ENCODE results near the gene ATP11A. TPM values are rescaled to one million over a fixed set of nuclear protein-coding genes. Genes with fewer than 3 reads are reported as not detected.
A peak's percentile ranks its signal among the peaks of the same experiment; 100 is the strongest.

ATP11A gene
- total RNA-seq, 1 donor from 2014 or later = 377 TPM

- H3K4me1 ChIP-seq = peaks cover 45% of the 10 kb centered on the region
- H3K27me3 ChIP-seq = no peaks in the 10 kb centered on the region
- no peak for TF ChIP-seq CTCF (IDR thresholded peaks at IDR 0.05)
- no peaks in the 10 kb centered on the region for H3K36me3 ChIP-seq
- H3K4me3 ChIP-seq = no peak overlapping the region
- no peak for ATAC-seq
- H3K27ac ChIP-seq = no peak overlapping the region
- DNase-seq = peak; percentile 38
- intact Hi-C loops (cut with DNase I) = no loop called here
- H3K9me3 ChIP-seq = no peaks in the 10 kb centered on the region
These were observed 38.7 kb downstream of the ATP11A start for GRCh38 chr13:112728375-112729126.

GRCh38 chr13:112729408-112729807 is 39.6 kb downstream of the ATP11A start:
- H3K9me3 ChIP-seq = no peaks in the 10 kb centered on the region
- H3K27me3 ChIP-seq = no peaks in the 10 kb centered on the region
- DNase-seq (peak; percentile 57), ATAC-seq (no peak)
- no peak overlapping the region for H3K27ac ChIP-seq
- intact Hi-C loops (cut with DNase I) = no loop called here
- no peaks in the 10 kb centered on the region for H3K36me3 ChIP-seq
- no peak overlapping the region for H3K4me3 ChIP-seq
- TF ChIP-seq CTCF (IDR thresholded peaks at IDR 0.05) = no peak
- peaks cover 46% of the 10 kb centered on the region for H3K4me1 ChIP-seq

- Histone ChIP-seq H3K27ac (no peak overlapping the region), H3K4me1 (peaks cover 39% of the 10 kb centered on the region), H3K9me3 (no peaks in the 10 kb centered on the region), H3K27me3 (no peaks in the 10 kb centered on the region), H3K4me3 (no peak overlapping the region), H3K36me3 (no peaks in the 10 kb centered on the region)
- ATAC-seq (peak; percentile 23), DNase-seq (peak; percentile 63)
- intact Hi-C loops (cut with DNase I) = no loop called here
- TF ChIP-seq CTCF (IDR thresholded peaks at IDR 0.05) = no peak
These were observed 40.4 kb downstream of the ATP11A start for GRCh38 chr13:112730157-112730671.

GRCh38 chr13:112731667-112732616 is 42.1 kb downstream of the ATP11A start:
- Histone ChIP-seq H3K36me3 (no peaks in the 10 kb centered on the region), H3K9me3 (no peaks in the 10 kb centered on the region), H3K4me1 (peaks cover 22% of the 10 kb centered on the region), H3K27ac (no peak overlapping the region), H3K4me3 (no peak overlapping the region), H3K27me3 (no peaks in the 10 kb centered on the region)
- ATAC-seq (no peak), DNase-seq (peak; percentile 53)
- no peak for TF ChIP-seq CTCF (IDR thresholded peaks at IDR 0.05)
- intact Hi-C loops (cut with DNase I) = no loop called here

- H3K4me3 ChIP-seq = no peak overlapping the region
- no peaks in the 10 kb centered on the region for H3K27me3 ChIP-seq
- DNase-seq (peak; percentile 40), ATAC-seq (no peak)
- H3K4me1 ChIP-seq = peaks cover 15% of the 10 kb centered on the region
- intact Hi-C loops (cut with DNase I) = no loop called here
- no peaks in the 10 kb centered on the region for H3K36me3 ChIP-seq
- no peak overlapping the region for H3K27ac ChIP-seq
- no peak for TF ChIP-seq CTCF (IDR thresholded peaks at IDR 0.05)
- no peaks in the 10 kb centered on the region for H3K9me3 ChIP-seq
These were observed 42.8 kb downstream of the ATP11A start for GRCh38 chr13:112732679-112733078.

All from upper lobe of right lung (tissue), 1 donor.